A673 (cell line): ENCODE results near the gene DPYD.

Experiments
- EZH2 ChIP-seq: fragments of 200-600 bp; sonication (generic); IDR thresholded peaks from 2 replicates; pipeline ENCODE4 v1.6.1; 2017; ENCODE audit warnings: borderline replicate concordance, low read depth, mild to moderate bottlenecking, mixed read lengths, antibody characterized with exemption, low read length; ENCODE audit not compliant: poor library complexity, severe bottlenecking
- TF ChIP-seq, protein P1 (sequence below): fragments of 300-800, 200-600 bp; sonication (generic); conservative IDR thresholded peaks from 2 replicates; pipeline ENCODE4 v1.5.1; 2017; ENCODE audit warnings: low read depth, mild to moderate bottlenecking, antibody characterized with exemption, low read length, moderate library complexity, mixed read lengths

DNA sequence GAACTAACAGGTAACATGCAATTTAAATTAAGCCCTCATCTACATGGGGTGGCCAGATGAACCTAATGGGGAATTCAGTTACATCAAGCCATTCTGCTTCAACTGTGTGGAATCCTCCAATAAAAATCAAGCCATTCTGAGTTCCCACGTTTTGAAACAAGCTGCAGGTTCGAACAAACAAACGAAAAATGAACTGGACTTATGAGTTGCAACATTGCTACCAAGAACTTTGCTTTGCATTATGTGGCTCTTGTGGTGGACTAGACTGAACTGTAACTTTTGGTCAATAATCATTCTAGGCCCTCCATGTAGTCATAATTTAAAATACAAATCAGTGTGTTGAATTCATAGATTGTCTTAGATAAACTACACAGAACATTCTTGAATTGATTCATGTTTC is 682.0 kb downstream of the DPYD start:
- TF ChIP-seq, protein P1, sequence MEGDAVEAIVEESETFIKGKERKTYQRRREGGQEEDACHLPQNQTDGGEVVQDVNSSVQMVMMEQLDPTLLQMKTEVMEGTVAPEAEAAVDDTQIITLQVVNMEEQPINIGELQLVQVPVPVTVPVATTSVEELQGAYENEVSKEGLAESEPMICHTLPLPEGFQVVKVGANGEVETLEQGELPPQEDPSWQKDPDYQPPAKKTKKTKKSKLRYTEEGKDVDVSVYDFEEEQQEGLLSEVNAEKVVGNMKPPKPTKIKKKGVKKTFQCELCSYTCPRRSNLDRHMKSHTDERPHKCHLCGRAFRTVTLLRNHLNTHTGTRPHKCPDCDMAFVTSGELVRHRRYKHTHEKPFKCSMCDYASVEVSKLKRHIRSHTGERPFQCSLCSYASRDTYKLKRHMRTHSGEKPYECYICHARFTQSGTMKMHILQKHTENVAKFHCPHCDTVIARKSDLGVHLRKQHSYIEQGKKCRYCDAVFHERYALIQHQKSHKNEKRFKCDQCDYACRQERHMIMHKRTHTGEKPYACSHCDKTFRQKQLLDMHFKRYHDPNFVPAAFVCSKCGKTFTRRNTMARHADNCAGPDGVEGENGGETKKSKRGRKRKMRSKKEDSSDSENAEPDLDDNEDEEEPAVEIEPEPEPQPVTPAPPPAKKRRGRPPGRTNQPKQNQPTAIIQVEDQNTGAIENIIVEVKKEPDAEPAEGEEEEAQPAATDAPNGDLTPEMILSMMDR, result no peak
- no peak for TF ChIP-seq EZH2
